ELR (cell line): ENCODE measurements around the gene SLC6A18.

ENCODE experiments used
- DNase-seq: peaks from one replicate; pipeline ENCODE4 v3.0.0-alpha.2; 2015; ENCODE audit warnings: low read depth

Gene SLC6A18

DNA sequence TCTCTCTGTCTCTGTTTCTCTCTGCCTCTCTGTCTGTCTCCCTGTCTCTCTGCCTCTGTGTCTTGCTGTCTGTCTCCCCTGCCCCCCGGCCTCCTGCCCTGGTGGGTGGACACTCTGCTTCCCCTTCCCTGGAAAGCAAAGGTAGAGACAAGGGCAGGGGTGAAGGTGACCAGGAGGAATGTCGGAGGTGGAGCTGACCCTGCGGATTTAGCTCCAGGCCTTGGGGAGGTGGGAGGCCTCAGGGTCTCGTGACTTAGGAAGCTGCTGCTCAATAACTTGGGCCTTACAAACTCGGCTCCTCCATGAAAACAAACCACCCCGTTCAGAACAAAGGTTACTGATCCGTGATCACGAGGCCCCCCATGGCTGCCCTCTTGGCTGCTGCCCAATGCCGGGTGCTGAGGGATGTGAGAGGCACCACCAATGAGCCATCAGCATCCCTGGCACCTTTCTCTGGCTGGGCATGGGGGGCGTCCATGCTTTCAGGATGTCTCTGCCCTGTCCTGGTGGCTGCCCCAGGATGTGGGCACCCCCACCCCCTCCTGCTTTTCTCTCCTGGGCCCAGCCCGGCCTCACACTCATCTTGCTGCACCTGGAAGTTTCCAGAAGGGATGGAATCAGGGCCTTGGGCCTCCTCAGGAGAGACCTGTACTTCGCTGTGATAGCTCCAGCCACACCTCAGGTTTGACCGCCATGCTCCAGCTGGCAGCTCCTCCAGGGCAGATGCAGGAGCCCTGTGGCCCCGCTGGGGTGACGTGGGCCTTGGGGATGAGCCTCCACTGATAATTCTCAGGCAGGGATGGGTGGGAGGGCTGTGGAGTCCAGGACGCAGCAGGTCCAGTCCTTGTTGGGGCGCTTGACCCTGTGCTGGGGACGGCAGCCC lies 38.6 kb upstream of the SLC6A18 start:
- DNase-seq: no peak

DNA sequence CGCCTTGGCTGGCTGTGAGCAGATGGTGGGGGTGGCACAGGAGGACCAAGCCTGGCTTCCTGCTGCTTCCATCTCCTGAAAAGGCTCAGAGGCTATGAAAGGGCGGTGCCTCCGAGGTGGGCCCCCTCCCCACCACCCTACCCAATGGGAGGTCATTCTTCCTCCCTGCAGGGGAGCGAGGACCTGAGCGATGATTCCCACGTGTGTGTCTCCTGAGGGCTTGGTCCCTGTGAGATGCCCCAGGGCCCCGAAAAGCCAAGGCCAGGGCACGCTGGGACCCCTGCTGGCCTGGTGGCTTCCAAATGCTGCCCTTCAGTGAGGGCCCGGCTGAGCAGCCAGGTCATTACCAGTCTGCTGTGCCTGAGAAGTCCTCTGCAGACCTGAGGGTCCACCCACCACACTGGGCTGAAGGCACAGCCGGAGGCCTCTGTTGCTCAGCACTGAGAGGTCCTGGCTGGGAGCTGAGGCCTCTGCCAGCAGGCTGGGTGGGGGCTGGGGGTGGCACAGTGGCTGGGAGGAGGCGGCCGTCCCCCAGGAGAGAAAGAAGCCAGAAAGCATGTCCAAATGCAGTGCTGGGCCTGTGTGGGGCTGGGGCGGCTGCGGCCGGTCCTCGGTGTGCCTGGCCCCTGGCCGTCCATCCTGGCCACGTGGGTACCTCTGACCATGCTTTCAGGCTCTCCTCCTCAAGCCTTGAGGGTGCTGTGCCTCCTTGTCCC lies 37.8 kb upstream of the SLC6A18 start:
- no peak for DNase-seq

DNA sequence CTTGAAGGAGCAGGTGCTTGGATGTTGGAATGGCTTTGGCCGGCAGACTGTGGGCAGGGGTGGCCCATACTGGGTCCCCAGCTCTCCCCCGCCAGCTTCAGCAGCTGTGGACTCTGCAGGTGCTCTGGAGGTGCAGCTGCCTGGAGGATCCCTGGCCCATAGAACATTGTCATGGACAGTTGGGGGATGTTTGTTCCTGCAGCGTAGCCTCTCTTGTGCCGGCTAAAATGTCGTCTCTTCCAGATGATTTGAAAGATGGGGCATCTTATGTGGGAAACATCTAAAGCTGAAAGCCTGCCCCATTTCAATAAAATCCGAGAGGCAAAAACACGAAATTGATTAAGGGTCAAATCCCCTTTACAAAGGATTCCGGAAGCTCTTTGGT lies 37.2 kb upstream of the SLC6A18 start:
- DNase-seq: no peak

DNA sequence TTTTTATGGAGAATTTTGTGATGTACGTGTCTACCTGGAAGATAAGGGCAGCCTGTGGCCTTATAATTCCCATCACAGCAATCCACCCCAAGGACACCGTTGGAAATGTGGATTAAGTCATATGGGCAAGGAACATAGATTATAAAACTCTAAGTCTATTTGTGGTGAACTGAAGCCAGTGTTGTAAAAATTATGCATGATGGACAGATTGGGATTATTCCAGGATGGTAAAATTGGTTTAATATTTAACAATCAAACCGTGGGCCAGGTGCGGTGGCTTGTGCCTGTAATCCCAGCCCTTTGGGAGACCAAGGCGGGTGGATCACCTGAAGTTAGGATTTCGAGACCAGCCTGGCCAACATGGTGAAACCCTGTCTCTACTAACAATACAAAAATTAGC lies 36.7 kb upstream of the SLC6A18 start:
- no peak for DNase-seq

DNA sequence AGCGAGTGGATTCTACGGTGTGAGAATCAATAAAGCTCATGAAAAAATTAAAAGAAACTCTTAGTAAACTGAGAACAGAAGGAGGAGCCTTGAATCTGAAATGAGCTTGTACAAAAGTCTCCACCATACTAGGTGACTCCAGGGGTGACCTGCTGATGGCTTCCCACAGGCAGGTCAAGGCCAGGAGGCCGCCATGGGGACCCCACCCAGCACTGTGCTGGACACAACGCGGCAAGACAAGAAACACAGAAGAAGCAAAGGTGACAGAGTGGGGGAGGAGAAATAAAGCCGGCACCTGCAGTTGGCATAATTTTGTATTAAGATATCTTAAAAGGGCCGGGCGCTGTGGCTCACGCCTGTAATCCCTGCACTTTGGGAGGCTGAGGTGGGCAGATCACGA lies 35.9 kb upstream of the SLC6A18 start:
- DNase-seq: no peak

DNA sequence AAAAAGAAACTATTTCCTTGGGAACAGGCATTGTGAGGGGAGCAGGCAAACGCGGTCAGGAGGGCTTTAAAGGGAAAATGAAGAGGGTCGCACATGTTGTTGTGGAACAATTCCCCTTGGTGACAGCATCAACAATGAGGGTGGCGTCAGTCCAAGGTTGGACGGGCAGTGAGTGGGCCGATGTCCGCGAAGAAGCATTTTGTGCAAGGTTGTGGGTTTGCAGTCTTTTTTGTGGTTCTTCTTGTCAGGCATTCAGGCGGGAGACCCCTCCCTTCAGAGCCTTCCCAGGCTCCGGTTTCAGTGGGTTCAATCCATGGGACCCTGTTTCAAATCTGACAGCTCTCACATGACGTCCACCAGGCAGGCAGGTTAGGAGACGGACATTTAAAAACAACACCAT lies 34.9 kb upstream of the SLC6A18 start:
- no peak for DNase-seq

DNA sequence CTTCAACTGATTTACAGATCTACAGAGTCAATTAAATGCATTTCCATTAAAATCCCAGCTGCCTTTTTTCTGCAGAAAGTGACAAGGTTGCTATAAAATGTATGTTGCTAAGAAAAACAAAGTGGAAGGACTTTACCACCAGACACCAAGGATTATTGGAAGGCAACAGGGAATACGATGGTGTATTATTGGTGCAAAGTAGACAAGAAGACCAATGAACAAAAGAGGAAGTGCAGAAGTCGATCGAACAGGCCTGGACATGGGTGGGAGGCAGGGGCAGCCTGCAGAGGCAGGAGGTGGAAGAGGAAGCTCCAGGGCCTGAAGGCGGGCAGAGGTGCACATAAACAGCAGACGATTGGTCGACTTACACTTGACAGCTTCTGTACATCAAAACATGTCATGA lies 34.3 kb upstream of the SLC6A18 start:
- no peak for DNase-seq

DNA sequence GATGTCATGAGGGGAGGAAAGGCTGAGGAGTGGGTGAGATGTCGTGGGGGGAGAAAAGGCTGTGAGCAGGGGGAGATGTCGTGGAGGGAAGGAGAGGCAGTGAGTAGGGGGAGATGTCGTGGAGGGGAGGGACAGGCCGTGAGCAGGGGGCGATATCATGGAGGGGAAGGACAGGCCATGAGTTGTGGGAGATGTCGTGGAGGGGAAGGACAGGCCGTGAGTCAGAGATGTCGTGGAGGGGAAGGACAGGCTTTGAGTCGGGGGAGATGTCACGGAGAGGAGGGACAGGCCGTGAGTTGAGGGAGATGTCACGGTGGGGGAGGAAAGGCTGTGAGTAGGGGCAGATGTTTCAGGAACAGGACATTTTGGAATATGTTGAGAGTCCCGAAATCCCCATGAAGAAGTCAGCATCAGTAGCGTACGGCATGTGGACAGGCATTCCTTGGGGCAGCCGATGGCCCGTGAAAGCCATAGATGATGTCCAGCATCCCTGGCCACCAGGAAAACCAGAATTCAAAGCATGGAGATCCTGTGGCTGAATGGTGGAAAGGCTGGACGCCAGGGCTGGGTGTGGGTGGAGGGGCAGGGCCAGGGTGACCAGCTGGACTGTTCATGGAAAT lies 32.1 kb upstream of the SLC6A18 start:
- no peak for DNase-seq

DNA sequence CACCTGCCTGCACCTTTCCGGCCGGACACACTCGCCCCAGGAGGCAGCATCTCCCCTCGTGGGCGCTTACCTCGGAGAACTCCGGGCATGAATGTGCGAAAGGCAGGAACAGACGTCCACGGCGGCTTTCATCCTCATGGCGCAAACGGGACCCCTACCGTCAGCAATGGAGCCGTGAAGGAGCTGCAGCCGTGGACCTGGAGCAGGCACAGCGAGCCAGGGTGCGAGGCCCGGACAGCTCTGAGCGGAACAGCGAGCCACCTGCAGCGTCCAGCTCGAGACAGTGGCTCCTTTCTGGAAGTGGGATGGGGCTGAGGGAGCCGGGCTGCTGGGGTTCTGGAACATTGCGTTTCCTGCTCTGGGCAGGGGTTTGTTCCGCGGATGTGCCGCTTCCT lies 31.6 kb upstream of the SLC6A18 start:
- no peak for DNase-seq

DNA sequence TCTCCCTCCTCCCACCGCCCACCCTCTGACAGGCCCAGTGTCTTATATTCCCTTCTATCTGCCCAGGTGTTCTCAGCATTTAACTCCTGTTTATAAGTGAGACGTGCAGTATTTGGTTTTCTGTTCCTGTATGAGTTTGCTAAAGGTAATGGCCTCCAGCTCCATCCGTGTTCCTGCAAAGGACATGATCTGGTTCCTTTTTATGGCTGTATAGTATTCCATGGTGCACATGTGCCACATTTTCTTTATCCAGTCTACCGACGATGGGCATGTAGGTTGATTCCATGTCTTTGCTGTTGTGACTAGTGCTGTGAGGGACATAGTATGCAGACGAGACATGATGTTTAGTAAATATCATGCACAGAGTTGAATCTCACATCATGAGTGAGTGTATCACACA lies 30.8 kb upstream of the SLC6A18 start:
- no peak for DNase-seq

DNA sequence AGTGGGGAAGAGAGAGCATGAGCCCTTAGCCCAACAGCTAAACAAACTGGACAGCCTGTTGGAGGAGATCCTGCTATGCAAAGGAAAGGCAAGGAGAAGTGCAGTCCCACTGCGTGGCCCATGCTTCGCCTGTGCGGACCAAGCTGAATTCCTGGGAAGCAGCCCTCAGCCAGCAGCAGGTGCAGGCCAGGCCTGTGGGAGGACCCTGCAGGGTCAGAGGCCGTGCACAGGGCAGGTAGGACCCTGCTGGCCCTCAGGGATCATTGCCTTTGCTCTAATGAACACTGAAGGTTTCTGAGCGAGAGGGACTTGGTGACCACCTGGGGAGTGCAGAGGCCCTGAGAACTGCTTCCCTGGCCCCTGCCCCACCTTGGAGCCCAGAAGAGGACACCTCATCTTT lies 29.7 kb upstream of the SLC6A18 start:
- no peak for DNase-seq

DNA sequence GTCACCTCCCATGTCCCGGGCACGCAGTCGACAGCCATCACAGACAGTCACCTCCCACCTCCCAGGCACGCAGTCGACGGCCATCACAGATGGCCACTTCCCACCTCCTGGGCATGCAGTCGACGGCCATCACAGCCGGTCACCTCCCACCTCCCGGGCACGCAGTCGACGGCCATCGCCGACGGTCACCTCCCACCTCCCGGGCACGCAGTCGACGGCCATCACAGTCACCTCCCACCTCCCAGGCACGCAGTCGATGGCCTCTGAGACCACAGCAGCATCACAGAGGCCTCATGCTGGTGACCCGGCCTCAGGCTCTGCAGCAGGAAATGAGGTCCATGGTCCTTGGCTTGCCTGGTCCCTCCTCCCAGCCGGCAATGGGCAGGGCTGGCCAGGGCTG lies 29.3 kb upstream of the SLC6A18 start:
- no peak for DNase-seq

DNA sequence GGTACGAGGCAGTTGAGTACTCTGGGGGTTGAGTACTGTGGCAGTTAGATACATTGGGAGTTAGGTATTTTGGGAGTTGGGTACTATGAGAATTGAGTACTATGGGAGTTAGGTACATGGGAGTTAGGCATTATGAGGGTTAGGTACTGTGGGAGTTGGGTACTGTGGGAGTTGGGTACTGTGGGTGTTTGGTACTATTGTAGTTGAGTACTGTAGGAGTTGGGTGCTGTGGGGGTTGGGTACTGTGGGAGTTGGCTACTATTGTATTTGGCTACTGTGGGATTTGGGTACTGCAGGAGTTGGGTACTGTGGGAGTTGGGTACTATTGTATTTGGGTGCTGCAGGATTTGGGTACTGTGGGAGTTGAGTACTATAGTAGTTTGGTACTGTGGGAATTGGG lies 28.6 kb upstream of the SLC6A18 start:
- DNase-seq: no peak

DNA sequence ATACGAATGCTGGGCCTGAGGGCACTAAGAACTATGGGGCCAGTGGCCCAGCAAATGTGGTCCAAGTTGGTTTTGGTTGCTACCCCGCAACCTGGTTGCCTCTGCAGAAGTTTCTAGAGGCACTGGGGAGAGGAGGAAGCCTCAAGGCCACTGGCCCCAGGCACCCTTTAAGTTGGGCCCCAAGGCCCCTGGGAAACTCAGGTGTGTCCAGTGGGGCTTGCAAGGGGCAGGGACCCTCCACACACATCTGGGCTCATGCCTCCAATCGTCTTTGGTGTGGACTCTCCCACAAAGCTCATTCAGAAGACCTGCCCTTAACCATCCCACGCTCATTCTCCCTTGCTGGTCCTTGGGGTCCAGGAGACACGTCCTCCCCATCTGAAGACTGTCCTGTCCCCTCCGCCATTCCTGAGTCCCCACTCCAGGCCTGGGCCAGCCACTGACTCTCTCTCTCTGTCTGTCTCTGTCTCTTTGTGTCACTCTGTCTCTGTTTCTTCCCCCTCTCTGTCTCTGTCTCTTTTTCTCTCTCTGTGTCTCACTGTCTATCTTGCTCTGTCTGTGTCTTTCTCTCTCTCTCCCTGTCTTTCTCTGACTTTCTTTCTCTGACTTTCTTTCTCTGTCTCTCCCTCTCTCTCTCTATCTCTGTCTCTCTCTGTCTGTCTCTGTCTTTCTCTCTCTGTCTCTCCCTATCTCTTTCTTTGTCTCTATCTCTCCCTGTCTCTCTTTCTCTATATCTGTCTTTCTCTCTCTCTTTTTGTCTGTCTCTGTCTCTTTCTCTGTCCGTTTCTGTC lies 27.1 kb upstream of the SLC6A18 start:
- no peak for DNase-seq

DNA sequence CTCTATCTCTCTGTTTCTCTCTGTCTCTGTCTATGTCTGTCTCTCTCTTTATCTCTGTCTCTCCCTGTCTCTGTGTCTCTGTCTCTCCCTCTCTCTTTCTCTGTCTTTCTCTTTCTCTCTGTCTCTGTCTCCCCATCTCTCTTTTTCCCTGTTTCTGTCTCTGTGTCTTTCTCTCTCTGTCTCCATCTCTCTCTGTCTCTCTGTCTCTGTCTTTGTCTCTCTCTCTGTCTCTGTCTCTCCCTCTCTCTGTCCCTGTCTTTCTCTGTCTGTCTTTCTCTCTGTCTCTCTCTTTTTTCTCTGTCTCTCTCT lies 25.9 kb upstream of the SLC6A18 start:
- DNase-seq: no peak

DNA sequence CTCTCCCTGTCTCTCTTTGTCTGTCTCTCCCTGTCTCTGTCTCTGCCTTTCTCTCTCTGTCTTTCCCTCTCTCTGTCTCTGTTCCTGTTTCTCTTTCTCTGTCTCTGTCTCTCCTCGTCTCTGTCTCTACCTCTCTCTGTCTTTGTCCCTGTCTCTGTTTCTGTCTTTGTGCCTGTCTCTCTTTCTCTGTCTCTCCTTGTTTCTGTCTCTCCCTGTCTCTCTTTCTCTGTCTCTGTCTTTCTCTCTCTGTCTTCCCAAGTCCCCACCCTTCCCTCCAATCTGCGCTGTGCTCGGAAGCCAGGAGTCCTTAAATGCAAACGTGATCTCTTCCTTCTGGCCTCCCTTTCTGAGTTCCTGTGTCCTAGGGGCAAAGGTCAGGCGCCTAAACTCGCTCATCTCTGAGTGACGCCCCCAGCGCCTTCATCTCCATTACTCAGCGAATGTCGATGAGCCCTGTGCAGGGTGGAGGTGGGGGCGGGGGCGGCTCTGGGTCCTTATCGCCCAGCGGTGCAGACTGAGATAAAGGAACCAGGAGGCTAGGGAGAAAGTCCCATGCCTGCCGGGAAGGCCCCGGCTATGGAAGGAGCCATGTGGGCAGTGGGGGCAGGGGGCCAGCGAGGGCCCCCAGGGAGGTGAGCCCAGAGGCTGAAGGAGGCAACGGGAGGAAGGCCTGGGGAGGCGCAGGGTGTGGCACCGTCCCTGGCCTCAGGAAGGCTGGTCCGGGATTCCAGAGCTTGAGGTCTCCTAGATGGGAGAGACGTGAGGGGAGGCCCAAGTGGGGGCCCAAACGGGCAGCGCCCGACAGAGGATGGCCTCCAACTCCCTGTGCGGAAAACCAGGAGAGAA lies 25.3 kb upstream of the SLC6A18 start:
- DNase-seq: no peak

DNA sequence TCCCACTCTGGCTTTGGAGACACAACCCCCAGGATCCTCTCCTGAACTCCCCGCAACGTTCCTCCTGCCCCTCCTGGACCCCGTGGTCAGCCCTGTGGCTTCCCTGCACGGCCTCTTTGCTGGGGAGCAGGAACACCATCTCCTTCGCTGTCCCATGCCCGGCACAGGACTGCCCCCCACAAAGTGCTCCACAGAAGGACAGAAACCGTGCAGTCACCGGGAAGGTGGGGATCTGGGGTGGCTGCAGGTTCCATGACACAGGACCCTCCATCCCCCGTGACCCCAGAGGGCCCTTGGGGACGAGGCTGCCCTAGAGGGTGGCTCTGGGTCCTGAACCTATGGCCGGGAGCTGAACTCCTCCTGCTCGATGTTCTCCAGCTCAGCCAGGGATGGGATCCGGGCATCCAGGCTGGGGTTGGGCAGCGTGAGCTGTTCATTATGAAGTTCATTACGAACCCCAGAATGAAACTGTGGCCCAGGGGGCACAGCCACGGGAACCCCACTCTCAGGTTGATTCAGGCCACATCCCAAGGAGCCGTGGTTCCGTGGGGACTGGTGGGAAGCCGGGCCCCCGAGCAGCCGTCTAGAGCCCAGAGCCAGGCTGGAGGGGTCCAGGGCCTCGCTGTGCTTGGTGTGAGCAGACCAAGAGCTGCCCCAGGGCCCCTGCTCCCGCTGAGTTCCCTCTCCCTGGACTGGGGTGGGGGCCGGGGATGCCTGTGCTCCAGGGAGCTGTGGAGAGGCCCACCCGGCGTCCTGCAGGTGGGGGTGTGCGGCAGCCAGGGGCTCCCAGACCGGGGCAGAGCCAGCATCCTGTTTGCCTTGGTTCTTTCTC lies 24.5 kb upstream of the SLC6A18 start:
- DNase-seq: no peak

DNA sequence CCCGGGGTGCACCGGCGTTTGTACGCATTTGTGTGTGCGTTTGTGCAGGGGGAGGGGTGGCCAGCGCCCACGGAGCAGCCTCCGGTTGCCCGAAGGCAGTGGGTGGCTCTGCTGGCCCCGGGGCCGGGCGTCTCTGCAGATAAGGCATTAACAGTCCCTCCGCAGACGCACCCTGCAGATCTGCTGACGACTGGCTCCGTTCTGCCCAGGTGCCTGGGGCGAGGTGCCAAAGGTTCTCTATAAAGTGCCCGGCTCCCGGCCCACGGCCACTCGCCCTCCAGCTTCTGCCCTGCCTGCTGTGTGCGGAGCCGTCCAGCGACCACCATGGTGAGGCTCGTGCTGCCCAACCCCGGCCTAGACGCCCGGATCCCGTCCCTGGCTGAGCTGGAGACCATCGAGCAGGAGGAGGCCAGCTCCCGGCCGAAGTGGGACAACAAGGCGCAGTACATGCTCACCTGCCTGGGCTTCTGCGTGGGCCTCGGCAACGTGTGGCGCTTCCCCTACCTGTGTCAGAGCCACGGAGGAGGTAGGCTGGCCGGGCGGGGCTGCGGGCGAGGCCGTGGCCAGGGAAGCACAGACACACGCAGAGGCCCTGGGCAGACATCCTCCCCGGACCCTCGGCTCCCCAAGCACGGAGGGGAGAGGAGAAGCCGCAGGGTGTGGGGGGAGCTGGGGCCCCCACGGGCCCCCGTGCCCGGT lies 23.7 kb upstream of the SLC6A18 start, which contains the start of gene SLC6A19:
Gene SLC6A19 (plus strand): TSS at position 269 of the 699 bp plus-strand sequence. CDS start 56 bp downstream, at position 325.
- no peak for DNase-seq

DNA sequence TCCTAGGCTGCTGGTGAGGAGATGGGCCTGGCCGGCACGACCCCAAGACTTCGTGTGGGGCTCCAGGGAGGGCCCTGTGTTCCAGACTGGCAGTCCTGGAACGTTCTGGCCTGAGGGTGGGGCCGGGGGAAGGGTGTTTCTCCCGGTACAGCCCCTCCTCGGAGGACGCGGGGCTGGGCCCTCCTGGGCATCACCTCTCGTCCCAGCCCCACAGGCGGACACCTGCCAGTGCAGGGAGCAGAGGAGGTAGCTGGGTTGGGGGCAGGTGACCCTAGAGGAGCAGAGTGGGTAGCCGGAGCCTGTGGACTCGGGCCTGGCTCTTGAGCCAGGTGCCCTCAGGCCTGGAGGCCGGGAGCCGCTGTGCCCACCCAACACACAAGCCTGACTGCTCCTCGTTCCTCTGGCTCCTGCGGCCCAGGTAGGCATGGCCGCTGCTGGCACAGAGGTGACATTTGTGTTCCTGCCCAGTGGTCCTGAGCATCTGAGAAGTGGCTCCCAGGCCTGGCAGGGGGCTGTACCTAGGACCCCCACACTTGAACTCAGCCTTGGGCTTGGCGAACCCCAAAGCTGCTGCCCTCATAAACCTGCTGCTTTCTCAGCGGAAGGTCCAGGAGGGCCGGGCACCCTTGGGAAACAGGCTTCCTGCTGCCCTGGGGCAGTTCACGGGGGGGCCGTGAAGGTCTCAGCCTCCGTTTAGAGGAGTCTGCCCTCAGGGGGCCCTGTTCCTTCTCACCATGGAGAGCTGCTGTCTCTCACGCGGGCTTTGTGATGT lies 23.0 kb upstream of the SLC6A18 start:
- DNase-seq: no peak
